GM13976 (cell line): Measurements from ENCODE around the gene C1orf159.
"Not testable (repeated sequence)": the region's sequence is repeated elsewhere in the genome, so short reads cannot be mapped to it uniquely, and the experiment has no call there.

Experiments
- DNase-seq: peaks from one replicate; pipeline ENCODE4 v3.0.0; 2012; ENCODE audit warnings: low spot score
- in situ Hi-C: fragments of 300-500 bp; cut with MboI; formaldehyde crosslinking; loops from one replicate; pipeline ENCODE4 v1.12.0; 2022; ENCODE audit warnings: low sequenced_read_pairs, mixed read lengths, inconsistent platforms; ENCODE audit not compliant: unreplicated experiment
- TF ChIP-seq, protein P1 (sequence below): IDR thresholded peaks from 2 replicates; pipeline ENCODE4 v1.5.1; 2012; ENCODE audit warnings: borderline replicate concordance, mild to moderate bottlenecking; ENCODE audit not compliant: insufficient read depth; ENCODE audit errors: extremely low read depth, missing control alignments, control extremely low read depth

C1orf159 gene

DNA sequence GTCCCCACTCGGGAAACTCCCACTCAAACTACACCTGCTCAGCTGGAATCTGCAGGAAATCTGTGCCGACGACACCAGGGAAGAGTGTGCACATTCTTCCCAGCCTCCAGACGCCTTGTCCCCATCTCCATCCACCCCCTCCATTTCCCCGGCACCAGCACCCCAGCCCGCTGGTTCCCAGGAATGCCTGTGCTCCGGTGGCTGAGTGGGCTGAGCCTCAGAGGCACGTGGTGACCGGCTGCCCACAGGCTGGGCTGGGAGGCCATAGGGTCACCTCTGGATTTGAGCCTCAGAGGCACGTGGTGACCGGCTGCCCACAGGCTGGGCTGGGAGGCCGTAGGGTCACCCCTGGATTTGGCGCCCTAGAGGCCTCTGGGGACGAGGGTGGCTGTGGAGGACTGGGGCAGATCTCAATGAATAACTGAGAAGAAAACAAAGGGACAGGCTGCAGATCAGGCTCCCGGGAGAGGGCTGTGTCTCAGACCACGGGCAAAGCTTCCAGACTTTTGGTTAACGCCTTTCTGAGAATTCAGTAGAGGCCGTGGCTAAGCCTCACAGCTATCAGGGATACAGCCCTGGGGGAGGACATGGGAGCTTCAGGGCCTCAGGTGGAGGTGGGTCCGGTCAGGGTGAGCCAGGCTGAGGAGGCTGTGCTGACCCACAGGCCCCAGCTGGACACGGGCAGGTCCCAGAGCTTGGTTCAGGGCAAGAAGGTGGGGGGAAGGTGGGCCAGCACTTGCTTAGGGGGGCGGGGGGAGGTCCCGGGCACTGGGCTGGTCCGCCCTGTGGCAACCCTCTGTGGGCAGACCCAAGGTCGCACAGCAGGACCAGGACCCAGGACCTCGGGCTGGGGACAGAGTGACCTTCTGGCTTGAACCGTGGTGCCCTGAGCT, 40.5 kb upstream of the C1orf159 start:
- TF ChIP-seq, protein P1, sequence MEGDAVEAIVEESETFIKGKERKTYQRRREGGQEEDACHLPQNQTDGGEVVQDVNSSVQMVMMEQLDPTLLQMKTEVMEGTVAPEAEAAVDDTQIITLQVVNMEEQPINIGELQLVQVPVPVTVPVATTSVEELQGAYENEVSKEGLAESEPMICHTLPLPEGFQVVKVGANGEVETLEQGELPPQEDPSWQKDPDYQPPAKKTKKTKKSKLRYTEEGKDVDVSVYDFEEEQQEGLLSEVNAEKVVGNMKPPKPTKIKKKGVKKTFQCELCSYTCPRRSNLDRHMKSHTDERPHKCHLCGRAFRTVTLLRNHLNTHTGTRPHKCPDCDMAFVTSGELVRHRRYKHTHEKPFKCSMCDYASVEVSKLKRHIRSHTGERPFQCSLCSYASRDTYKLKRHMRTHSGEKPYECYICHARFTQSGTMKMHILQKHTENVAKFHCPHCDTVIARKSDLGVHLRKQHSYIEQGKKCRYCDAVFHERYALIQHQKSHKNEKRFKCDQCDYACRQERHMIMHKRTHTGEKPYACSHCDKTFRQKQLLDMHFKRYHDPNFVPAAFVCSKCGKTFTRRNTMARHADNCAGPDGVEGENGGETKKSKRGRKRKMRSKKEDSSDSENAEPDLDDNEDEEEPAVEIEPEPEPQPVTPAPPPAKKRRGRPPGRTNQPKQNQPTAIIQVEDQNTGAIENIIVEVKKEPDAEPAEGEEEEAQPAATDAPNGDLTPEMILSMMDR, result no peak
- in situ Hi-C loops, result no loop called here
- DNase-seq, result no peak

DNA sequence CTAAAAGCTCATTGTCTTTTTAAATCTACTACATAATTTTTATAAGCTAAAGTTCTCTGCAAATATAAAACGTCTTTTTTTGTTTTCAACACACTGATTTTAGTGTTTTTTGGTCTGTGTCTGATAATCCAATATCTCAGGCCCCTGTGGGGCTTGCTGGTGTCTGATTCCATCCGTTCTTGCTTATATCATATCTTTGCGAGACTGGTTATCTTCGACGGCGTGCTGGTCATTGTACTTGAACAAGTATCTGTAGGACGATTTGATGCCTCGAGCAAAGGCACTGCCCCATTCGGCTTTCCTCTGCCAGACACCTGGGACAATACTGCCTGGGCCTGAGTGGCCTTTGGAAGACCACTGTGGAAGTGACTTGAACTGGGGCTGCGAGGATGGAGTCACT, 39.4 kb upstream of the C1orf159 start:
- DNase-seq, result no peak
- TF ChIP-seq, protein P1, result no peak
- in situ Hi-C loops, result no loop called here

DNA sequence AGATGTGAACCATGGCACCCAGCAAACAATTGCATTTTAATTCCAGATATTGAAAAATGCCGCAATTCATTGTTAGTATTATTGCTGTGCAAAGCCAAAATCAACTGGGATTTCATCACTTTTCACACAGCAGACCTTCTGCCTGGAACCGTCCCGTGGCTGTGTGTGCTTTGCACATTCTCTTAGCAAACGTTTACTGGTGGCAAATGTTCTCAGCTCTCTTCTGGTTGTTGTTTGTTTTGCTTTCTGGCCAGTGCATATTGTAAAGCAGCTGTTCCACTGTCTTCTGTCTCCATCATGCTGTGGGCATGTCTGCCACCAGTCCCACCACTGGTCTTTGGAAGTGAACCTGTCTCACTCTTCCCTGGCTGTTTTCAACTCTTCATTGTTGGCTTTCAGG, 38.0 kb upstream of the C1orf159 start:
- in situ Hi-C loops, result no loop called here
- no peak for DNase-seq
- TF ChIP-seq, protein P1, result no peak

DNA sequence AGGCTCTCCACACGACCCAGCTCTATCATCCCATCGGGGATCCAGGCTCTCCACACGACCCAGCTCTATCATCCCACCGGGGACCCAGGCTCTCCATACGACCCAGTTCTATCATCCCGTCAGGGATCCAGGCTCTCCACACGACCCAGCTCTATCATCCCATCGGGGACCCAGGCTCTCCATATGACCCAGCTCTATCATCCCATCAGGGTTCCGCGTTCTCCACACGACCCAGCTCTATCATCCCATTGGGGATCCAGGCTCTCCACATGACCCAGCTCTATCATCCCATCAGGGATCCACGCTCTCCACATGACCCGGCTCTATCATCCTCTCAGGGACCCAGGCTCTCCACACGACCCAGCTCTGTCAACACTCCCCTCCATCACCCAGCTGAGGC, 37.3 kb upstream of the C1orf159 start:
- in situ Hi-C loops, DNase-seq: not testable (repeated sequence)

DNA sequence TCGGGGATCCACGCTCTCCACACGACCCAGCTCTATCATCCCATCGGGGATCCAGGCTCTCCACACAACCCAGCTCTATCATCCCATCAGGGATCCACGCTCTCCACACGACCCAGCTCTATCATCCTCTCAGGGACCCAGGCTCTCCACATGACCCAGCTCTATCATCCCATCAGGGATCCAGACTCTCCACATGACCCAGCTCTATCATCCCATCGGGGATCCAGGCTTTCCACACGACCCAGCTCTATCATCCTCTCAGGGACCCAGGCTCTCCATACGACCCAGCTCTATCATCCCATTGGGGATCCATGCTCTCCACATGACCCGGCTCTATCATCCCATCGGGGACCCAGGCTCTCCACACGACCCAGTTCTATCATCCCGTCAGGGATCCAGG, 36.5 kb upstream of the C1orf159 start:
- DNase-seq, in situ Hi-C loops: not testable (repeated sequence)

DNA sequence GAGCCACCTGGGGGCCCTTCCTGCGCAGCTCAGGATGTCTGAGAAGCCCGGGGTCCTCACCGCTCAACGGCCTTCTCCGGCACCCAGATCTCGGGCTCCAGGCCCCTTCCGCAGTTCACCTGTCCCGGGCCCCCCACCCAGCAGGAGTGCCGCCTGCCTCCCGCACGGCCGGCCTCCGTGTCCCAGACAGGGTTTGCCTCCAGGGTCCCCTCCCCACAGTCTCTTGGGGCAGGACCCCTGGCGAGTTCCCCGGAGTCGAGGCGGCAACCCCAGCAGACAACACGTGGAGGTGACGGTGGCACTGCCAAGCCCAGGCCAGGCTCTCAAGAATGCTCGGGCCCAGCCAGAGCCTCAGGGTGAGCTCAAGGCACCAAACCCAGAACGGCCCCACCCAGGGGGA, 35.4 kb upstream of the C1orf159 start:
- DNase-seq, result no peak
- in situ Hi-C loops, result no loop called here
- TF ChIP-seq, protein P1, result no peak

DNA sequence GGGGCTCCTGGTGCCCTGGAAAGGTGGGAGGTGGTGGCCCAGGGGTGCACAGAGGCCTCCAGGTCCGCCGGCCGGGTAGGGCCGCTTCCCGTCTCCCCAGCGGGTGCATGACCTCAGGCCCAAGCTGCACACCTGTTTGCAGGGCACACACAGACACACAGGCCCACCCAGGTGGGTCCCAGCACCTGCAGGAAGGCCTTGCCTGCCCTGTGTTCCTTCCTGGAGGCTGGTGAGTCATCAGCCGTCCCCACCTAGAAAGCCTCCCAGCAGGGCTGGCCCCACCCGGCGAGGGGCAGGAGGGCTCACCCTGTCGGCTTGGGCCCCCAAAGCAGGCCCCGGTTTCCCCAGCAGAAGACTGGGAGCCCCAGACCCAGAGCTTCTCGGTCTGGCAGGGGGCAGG, 34.2 kb upstream of the C1orf159 start:
- in situ Hi-C loops, result no loop called here
- TF ChIP-seq, protein P1, result no peak
- no peak for DNase-seq
